Activated CD4-positive, alpha-beta T cell treated with anti-CD3 and anti-CD28 coated beads, Interleukin-2, Interleukin-4, amounts not matched to agents 100 ng/mL and 50 ng/mL, durations not matched to agents 16 hours and 8 hours (primary cell): ENCODE measurements around the gene IL17RA.

Source experiments
- DNase-seq: peaks from one replicate; pipeline ENCODE4 v3.0.0-alpha.2; 2020; ENCODE audit warnings: low spot score

The IL17RA gene

GRCh38 chr22:17083255-17083654 lies 1.5 kb upstream of the IL17RA start:
- no peak for DNase-seq

GRCh38 chr22:17083811-17084441 lies 874 bp upstream of the IL17RA start:
- no peak for DNase-seq

- peak; percentile 9 for DNase-seq
Observed at GRCh38 chr22:17085277-17086181, 729 bp downstream of the IL17RA start.

- DNase-seq: no peak
Observed at GRCh38 chr22:17086296-17086695, 1.5 kb downstream of the IL17RA start.

- no peak for DNase-seq
Observed at GRCh38 chr22:17086788-17087497, 2.1 kb downstream of the IL17RA start.

- DNase-seq: peak; percentile 79
Observed at GRCh38 chr22:17087498-17088131, 2.8 kb downstream of the IL17RA start.

- DNase-seq: no peak
Observed at GRCh38 chr22:17090550-17090949, 5.8 kb downstream of the IL17RA start.

GRCh38 chr22:17091851-17092250 lies 7.1 kb downstream of the IL17RA start:
- no peak for DNase-seq

GRCh38 chr22:17093081-17093480 lies 8.3 kb downstream of the IL17RA start:
- DNase-seq: no peak

- no peak for DNase-seq
Observed at GRCh38 chr22:17095538-17095937, 10.7 kb downstream of the IL17RA start.

GRCh38 chr22:17096071-17096470 lies 11.3 kb downstream of the IL17RA start:
- DNase-seq: no peak

- DNase-seq: no peak
Observed at GRCh38 chr22:17097062-17097461, 12.3 kb downstream of the IL17RA start.

- DNase-seq: no peak
Observed at GRCh38 chr22:17097701-17098100, 12.9 kb downstream of the IL17RA start.

- peak; percentile 64 for DNase-seq
Observed at GRCh38 chr22:17098379-17098819, 13.6 kb downstream of the IL17RA start.

GRCh38 chr22:17100621-17101020 lies 15.8 kb downstream of the IL17RA start:
- no peak for DNase-seq

GRCh38 chr22:17101475-17102296 lies 16.9 kb downstream of the IL17RA start:
- DNase-seq: no peak

GRCh38 chr22:17102297-17102667 lies 17.5 kb downstream of the IL17RA start:
- DNase-seq: no peak

GRCh38 chr22:17103351-17103750 lies 18.6 kb downstream of the IL17RA start:
- DNase-seq: no peak

- DNase-seq: no peak
Observed at GRCh38 chr22:17104336-17104935, 19.6 kb downstream of the IL17RA start.

GRCh38 chr22:17105143-17106129 lies 20.6 kb downstream of the IL17RA start:
- no peak for DNase-seq
